ENCODE results near the gene ACYP2.
"Not testable (repeated sequence)": the region's sequence is repeated elsewhere in the genome, so short reads cannot be mapped to it uniquely, and the experiment has no call there.

Gene ACYP2

DNA sequence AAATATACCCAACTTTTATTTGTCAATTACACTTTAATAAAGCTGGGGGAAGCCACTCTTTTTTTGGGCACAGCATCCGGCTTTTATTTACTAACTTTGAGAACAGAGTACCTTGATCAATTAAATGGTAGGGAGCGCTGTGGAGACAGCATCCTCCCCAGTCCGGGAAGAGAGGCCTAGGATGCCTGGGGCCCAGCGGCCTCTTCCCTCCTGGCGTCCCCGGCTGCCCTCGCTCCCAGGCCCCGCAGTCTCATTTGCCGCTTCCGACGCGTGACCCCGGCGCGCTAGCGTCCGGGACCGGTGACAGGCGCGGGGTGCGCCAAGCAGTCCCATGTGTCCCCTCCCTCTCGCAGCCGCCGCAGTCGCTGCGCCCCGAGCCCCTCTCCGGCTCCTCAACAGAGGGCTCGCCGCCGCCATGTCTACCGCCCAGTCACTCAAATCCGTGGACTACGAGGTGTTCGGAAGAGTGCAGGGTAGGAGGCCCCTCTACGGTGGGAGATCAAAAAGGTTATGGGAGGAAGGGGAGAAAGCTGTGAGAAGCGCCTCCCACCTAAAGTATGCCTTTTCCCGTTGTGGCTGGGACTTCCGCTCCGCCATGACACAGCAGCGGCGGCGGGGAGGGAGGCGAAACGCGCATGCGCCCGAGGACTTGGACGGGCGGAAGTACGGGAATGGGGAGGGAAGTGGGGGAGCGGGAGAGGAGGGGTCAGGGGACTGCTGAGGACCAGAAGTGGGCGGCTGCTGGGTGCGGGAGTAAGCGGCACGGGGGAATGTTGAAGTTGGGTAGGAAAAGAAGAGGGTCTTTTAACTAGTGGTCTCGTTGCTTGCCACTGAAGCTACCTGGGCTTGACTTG lies at the start of gene ACYP2:
TSS of gene ACYP2 (plus strand) at position 332 of the 854 bp plus-strand sequence.
- TF ChIP-seq, protein P1, sequence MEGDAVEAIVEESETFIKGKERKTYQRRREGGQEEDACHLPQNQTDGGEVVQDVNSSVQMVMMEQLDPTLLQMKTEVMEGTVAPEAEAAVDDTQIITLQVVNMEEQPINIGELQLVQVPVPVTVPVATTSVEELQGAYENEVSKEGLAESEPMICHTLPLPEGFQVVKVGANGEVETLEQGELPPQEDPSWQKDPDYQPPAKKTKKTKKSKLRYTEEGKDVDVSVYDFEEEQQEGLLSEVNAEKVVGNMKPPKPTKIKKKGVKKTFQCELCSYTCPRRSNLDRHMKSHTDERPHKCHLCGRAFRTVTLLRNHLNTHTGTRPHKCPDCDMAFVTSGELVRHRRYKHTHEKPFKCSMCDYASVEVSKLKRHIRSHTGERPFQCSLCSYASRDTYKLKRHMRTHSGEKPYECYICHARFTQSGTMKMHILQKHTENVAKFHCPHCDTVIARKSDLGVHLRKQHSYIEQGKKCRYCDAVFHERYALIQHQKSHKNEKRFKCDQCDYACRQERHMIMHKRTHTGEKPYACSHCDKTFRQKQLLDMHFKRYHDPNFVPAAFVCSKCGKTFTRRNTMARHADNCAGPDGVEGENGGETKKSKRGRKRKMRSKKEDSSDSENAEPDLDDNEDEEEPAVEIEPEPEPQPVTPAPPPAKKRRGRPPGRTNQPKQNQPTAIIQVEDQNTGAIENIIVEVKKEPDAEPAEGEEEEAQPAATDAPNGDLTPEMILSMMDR (IDR thresholded peaks at IDR 0.05; ENCODE audit: insufficient read depth, low read depth, low read length, missing control alignments) = no peak
- peak; percentile 97 for DNase-seq (ENCODE audit: low read depth)
- H3K4me3 ChIP-seq (ENCODE audit: low read depth, low read length) = peak within 1 kb of the TSS; percentile 79

DNA sequence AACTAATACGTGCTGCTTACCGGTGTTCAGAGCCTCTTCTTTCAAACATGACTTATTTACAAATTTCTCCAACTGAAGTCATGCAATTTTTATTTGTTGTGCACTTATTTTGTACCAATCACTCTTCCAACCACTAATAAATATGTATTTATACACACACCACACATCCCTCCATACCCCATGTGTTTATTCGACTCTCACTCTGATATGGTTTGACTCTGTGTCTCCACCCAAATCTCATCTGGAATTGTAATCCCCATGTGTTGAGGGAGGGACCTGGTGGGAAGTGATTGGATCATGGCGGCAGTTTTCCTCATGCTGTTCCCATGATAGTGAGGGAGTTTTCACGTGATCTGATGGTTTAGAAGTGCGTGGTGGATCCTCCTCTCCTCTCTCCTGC lies 49.5 kb upstream of the ACYP2 start:
- no peak overlapping the region for H3K4me3 ChIP-seq (ENCODE audit: low read depth, low read length)
- TF ChIP-seq, protein P1 (IDR thresholded peaks at IDR 0.05; ENCODE audit: insufficient read depth, low read depth, low read length, missing control alignments) = no peak
- no peak for DNase-seq (ENCODE audit: low read depth)

DNA sequence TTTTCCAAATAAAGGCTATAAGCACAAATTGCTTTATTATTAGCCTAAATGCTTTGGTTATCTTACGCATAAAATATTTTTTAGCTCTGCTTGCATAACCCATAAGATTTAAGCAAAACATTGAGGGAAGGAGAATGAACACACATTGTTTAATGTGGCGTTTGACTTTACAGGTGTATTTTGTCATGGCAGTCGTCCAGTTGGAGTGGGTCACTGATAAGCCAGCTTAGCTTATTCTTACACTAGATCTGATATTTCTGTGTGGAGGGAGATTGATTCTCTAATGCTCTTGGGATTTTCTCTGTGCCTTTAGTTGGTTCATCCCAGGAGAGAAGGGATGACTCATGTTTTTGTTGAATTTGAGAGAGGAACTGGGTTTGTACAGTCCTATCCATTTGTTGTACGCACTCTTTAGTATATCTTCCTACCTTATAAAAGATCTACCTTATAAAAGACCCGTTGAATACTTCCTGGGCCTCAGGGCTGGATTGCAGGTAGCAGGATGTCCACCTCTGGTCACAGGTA lies 47.5 kb upstream of the ACYP2 start:
- TF ChIP-seq, protein P1 (IDR thresholded peaks at IDR 0.05; ENCODE audit: insufficient read depth, low read depth, low read length, missing control alignments) = no peak
- H3K4me3 ChIP-seq (ENCODE audit: low read depth, low read length) = no peak overlapping the region
- DNase-seq (ENCODE audit: low read depth) = no peak

DNA sequence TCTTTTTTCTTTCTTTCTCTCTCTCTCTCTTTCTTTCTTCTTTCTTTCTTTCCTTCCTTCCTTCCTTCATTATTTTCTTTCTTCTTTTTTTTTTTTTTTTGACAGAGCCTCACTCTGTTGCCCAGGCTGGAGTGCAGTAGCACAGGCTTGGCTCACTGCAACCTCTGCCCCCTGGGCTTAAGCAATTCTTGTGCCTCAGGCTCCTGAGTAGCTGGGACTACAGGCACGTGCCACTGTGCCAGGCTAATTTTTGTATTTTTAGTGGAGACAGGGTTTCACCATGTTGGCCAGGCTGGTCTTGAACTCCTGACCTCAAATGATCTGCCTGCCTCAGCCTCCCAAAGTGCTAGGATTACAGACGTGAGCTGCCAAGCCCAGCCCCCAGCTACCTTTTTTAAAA lies 42.9 kb upstream of the ACYP2 start:
- not testable (repeated sequence) for H3K4me3 ChIP-seq (ENCODE audit: low read depth, low read length); DNase-seq (ENCODE audit: low read depth)

GRCh38 chr2:54073796-54074195 lies 41.6 kb upstream of the ACYP2 start:
- TF ChIP-seq, protein P1 (IDR thresholded peaks at IDR 0.05; ENCODE audit: insufficient read depth, low read depth, low read length, missing control alignments) = no peak
- H3K4me3 ChIP-seq (ENCODE audit: low read depth, low read length) = no peak overlapping the region
- DNase-seq (ENCODE audit: low read depth) = peak; percentile 45

DNA sequence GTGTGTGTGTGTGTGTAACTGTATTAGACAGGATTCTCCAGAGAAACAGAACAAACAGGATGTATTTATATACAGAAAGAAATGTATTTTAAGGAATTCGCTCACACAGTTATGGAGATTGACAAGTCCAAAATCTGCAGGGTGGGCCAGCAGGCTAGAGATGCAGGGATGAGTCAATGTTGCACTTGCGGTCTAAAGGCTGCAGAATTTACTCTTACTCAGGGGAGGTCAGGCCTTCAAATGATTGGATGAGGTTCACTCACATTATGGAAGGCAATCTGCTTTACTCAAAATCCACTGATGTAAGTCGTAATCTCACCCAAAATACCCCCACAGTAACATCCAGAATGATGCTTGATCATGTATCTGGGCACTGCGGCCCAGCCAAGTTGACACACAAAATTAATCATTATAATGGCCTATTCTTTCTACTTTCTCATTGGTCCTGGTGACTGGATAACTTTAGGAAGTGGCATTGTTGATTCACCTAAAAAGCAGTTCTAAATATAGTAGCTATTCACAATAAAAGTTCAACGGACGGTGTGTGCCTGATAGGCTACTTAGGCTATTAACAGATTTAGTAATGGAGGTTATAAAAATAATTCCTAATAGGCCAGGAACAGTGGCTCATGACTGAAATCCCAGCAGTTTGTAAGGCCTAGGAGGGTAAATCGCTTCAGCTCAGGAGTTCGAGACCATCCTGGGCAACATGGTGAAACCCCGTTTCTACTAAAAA lies 40.6 kb upstream of the ACYP2 start:
- TF ChIP-seq, protein P1 (IDR thresholded peaks at IDR 0.05; ENCODE audit: insufficient read depth, low read depth, low read length, missing control alignments) = no peak
- no peak overlapping the region for H3K4me3 ChIP-seq (ENCODE audit: low read depth, low read length)
- no peak for DNase-seq (ENCODE audit: low read depth)

DNA sequence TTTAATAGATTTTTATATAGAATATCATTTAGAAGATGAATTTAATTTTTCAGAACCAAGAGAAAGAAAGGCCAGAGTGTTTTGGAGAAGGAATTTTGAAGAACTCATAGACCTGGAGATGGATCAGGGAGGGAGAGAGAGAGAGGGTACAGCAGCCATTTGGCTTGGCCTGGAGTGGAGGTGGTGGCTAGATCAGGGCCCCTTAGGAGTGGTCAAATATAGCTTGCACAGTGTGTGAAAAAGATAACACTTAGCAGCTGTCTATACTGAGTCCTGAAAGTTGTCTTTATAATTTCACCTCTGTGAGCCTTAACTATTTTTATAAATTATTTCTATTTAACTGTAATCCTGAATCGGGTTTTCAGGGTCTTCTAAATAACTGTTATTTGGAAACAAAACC lies 38.8 kb upstream of the ACYP2 start:
- DNase-seq (ENCODE audit: low read depth) = no peak
- no peak overlapping the region for H3K4me3 ChIP-seq (ENCODE audit: low read depth, low read length)
- TF ChIP-seq, protein P1 (IDR thresholded peaks at IDR 0.05; ENCODE audit: insufficient read depth, low read depth, low read length, missing control alignments) = no peak
